Adrenal gland (tissue), 5 donors: Measurements from ENCODE around the gene NOL4L.

Experiments
- POLR2A ChIP-seq, 2 donors: fragments of 450-650 bp; IDR thresholded peaks; one replicate each; pipeline ENCODE4 v1.6.1; 2017; ENCODE audit warnings: antibody characterized with exemption in 2 of 2, mild to moderate bottlenecking in 2 of 2, moderate library complexity in 1 of 2
- TF ChIP-seq, protein P1 (sequence below), 6 experiments: fragments of 450-650 bp in 4 of 6; fragments of 200-600 bp in 2 of 6; sonication (generic) in 1 of 6; IDR thresholded peaks; 1 replicate in 5 of 6; 2 replicates in 1 of 6; pipeline versions ENCODE4 v1.5.1 to v1.8.0; 2016 to 2021; ENCODE audit warnings: antibody characterized with exemption in 6 of 6, mild to moderate bottlenecking in 2 of 6, moderate library complexity in 1 of 6
- donor health status: DM: no; HTN: no; CAD: no.

DNA sequence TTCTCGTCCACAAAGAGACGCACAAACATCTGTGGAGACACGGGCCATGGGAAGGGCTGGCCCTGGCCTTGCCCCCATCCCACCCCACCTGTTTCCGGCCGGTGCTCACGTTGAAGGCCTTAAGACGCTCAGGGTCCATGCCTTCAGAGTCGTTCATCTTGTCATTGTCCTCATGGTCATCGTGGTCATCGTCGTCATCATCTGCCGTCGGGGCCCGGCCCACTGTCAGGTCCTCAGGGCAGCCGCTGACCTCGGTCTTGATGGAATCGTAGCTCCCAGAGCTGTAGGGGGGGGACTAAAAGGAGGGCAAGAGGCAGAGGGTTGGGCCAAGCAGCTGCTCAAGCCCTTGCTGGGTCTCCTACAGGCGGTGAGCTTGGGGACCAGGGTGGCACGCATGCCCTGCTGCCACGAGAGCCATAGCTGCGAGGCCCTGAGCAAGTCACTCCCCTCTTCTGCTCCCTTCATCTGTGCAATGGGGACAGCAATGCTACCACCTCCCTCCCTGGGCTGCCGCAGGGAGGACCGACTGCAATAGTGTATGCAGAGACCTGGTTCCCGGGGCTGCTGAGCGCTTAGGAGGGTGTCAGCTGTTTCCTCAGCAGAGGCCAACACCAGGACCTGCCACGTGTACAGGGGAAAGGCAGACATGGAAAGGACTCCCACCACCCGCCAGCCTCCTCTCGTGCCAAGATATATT, 131.5 kb downstream of the NOL4L start:
- TF ChIP-seq, protein P1, sequence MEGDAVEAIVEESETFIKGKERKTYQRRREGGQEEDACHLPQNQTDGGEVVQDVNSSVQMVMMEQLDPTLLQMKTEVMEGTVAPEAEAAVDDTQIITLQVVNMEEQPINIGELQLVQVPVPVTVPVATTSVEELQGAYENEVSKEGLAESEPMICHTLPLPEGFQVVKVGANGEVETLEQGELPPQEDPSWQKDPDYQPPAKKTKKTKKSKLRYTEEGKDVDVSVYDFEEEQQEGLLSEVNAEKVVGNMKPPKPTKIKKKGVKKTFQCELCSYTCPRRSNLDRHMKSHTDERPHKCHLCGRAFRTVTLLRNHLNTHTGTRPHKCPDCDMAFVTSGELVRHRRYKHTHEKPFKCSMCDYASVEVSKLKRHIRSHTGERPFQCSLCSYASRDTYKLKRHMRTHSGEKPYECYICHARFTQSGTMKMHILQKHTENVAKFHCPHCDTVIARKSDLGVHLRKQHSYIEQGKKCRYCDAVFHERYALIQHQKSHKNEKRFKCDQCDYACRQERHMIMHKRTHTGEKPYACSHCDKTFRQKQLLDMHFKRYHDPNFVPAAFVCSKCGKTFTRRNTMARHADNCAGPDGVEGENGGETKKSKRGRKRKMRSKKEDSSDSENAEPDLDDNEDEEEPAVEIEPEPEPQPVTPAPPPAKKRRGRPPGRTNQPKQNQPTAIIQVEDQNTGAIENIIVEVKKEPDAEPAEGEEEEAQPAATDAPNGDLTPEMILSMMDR (IDR thresholded peaks at IDR 0.05): no peak
- no peak for TF ChIP-seq POLR2A (IDR thresholded peaks at IDR 0.05)
